ENCODE measurements around the gene IFITM10. TPM values are rescaled to one million over a fixed set of nuclear protein-coding genes. Genes with fewer than 3 reads are reported as not detected.

The IFITM10 gene
- total and polyA plus RNA-seq, 2 donors (not counting 1 experiment from before 2014, with no cell fraction given) = 0.09 to 1.7 TPM

DNA sequence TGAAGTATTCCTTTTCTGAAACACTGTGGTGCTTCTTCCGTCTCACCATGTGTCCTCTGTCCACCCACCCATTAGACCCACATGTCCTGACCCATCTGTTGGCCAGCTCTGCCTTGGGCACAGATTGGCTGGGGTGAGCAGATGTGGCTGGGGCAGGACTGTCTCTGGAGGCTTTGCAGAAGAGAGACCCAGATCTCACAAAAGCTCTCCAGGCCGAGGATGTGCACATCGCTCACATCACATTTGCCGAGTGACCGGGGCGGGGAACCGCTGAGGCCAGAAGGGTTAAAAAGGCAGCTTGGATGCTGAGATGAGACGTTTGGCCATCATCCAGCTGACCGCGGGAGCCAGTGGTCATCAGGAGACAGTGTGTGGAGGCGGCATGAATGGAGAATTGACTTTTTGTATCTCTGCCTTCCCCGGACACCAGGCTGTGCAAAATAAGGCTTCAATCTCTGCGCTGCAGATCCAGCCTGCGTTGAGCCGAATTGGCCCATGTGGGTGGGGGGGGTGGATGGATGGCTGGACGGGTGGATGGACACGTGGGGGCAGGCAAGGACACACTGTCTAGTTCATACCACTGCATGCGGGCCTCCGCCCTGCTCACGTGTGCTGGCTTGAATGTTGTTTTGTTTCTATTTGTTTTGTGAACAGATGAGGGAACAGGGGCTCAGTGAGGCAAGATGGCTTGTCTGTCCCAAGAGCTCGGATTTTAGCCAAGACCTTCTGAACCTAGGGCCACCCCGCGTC is 6.1 kb downstream of the IFITM10 start:
- Histone ChIP-seq H3K4me3 (ENCODE audit: control extremely low read depth in 1 of 5, extremely low read depth in 1 of 5, insufficient read depth in 1 of 5, low read depth in 2 of 5, low read length in 4 of 5) (no peak overlapping the region), H3K9me3 (ENCODE audit: control extremely low read depth in 1 of 3, control insufficient read depth in 2 of 3, insufficient read depth in 1 of 3, low read length in 2 of 3) (peaks cover 0 to 15% (median 0%) of the 10 kb centered on the region in 3 donors), H3K9ac (ENCODE audit: low read length) (no peak overlapping the region), H3K4me1 (ENCODE audit: control insufficient read depth in 2 of 2, insufficient read depth in 2 of 2, low read length in 2 of 2) (peaks cover 0 to 2% of the 10 kb centered on the region in 2 donors), H3K27me3 (replicated peaks in 1 of 4; ENCODE audit: control extremely low read depth in 1 of 4, control insufficient read depth in 3 of 4, insufficient read depth in 4 of 4, low read length in 3 of 4) (no peaks in the 10 kb centered on the region), H2AFZ (ENCODE audit: insufficient read depth, low read depth, low read length, poor library complexity, severe bottlenecking) (no peak overlapping the region), H3K4me2 (replicated peaks; ENCODE audit: low read depth, low read length, poor library complexity, severe bottlenecking) (no peak overlapping the region), H3K27ac (ENCODE audit: low read length in 2 of 2) (no peak overlapping the region), H3K36me3 (replicated peaks in 1 of 2; ENCODE audit: control extremely low read depth in 1 of 2, control insufficient read depth in 1 of 2, extremely low read depth in 1 of 2, insufficient read depth in 2 of 2, low read length in 1 of 2) (no peaks in the 10 kb centered on the region), H4K20me1 (ENCODE audit: control insufficient read depth, insufficient read depth, low read length, poor library complexity, severe bottlenecking) (no peaks in the 10 kb centered on the region), H3K79me2 (ENCODE audit: control insufficient read depth, insufficient read depth, low read length) (no peaks in the 10 kb centered on the region)
- peaks cover 2% of the 10 kb centered on the region for H3K4me1 Mint-ChIP-seq
- H3K27me3 Mint-ChIP-seq = no peaks in the 10 kb centered on the region
- no peak overlapping the region for H3K4me3 Mint-ChIP-seq
- 91% methylated on average over 22 of the region's 23 CpGs for WGBS (ENCODE audit: insufficient coverage)
- POLR2A ChIA-PET = no interaction called here
- ATAC-seq (ENCODE audit: low read depth) (no peak), DNase-seq (no peak)
- CTCF ChIA-PET = no interaction called here
- no peak overlapping the region for H3K27ac Mint-ChIP-seq
- intact Hi-C loops (cut with micrococcal nuclease) = no loop called here
- TF ChIP-seq EZH2 (IDR thresholded peaks at IDR 0.05; ENCODE audit: borderline replicate concordance, insufficient read depth, low read depth, low read length, poor library complexity, severe bottlenecking) = no peak
- no peak for TF ChIP-seq CTCF (IDR thresholded peaks at IDR 0.05)
- peaks cover 8% of the 10 kb centered on the region for H3K9me3 Mint-ChIP-seq (ENCODE audit: insufficient read depth)

GRCh38 chr11:1743585-1744136 is 6.7 kb downstream of the IFITM10 start:
- Histone ChIP-seq H3K4me3 (ENCODE audit: control extremely low read depth in 1 of 5, extremely low read depth in 1 of 5, insufficient read depth in 1 of 5, low read depth in 2 of 5, low read length in 4 of 5) (no peak overlapping the region), H2AFZ (ENCODE audit: insufficient read depth, low read depth, low read length, poor library complexity, severe bottlenecking) (no peak overlapping the region), H3K4me2 (replicated peaks; ENCODE audit: low read depth, low read length, poor library complexity, severe bottlenecking) (no peak overlapping the region), H3K79me2 (ENCODE audit: control insufficient read depth, insufficient read depth, low read length) (no peaks in the 10 kb centered on the region), H3K27ac (ENCODE audit: low read length in 2 of 2) (no peak overlapping the region), H3K27me3 (replicated peaks in 1 of 4; ENCODE audit: control extremely low read depth in 1 of 4, control insufficient read depth in 3 of 4, insufficient read depth in 4 of 4, low read length in 3 of 4) (no peaks in the 10 kb centered on the region), H3K36me3 (replicated peaks in 1 of 2; ENCODE audit: control extremely low read depth in 1 of 2, control insufficient read depth in 1 of 2, extremely low read depth in 1 of 2, insufficient read depth in 2 of 2, low read length in 1 of 2) (no peaks in the 10 kb centered on the region), H3K4me1 (ENCODE audit: control insufficient read depth in 2 of 2, insufficient read depth in 2 of 2, low read length in 2 of 2) (no peaks in the 10 kb centered on the region), H4K20me1 (ENCODE audit: control insufficient read depth, insufficient read depth, low read length, poor library complexity, severe bottlenecking) (no peaks in the 10 kb centered on the region), H3K9me3 (ENCODE audit: control extremely low read depth in 1 of 3, control insufficient read depth in 2 of 3, insufficient read depth in 1 of 3, low read length in 2 of 3) (peaks cover 0 to 15% (median 0%) of the 10 kb centered on the region in 3 donors), H3K9ac (ENCODE audit: low read length) (no peak overlapping the region)
- no peak for TF ChIP-seq EZH2 (IDR thresholded peaks at IDR 0.05; ENCODE audit: borderline replicate concordance, insufficient read depth, low read depth, low read length, poor library complexity, severe bottlenecking)
- no peak for TF ChIP-seq CTCF (IDR thresholded peaks at IDR 0.05)
- POLR2A ChIA-PET = no interaction called here
- DNase-seq (no peak), ATAC-seq (ENCODE audit: low read depth) (no peak)
- CTCF ChIA-PET = no interaction called here
- WGBS (ENCODE audit: insufficient coverage) = 92% methylated on average over 10 of the region's 10 CpGs
- Mint-ChIP-seq H3K27ac (no peak overlapping the region), H3K4me3 (no peak overlapping the region), H3K4me1 (peaks cover 1% of the 10 kb centered on the region), H3K27me3 (no peaks in the 10 kb centered on the region), H3K9me3 (ENCODE audit: insufficient read depth) (peaks cover 8% of the 10 kb centered on the region)
- intact Hi-C loops (cut with micrococcal nuclease) = no loop called here

Data from B cell (primary cell).